ENCODE measurements around the gene TPRG1.

GRCh38 chr3:189304465-189305351, 132.9 kb downstream of the TPRG1 start:
- no peak for TF ChIP-seq POLR2AphosphoS5 (IDR thresholded peaks at IDR 0.05; ENCODE audit: low read depth, low read length)
- TF ChIP-seq POLR2A (IDR thresholded peaks at IDR 0.05; ENCODE audit: low read depth, low read length): no peak
- TF ChIP-seq TAF1 (IDR thresholded peaks at IDR 0.05; ENCODE audit: low read depth, low read length): no peak
- TF ChIP-seq SPI1 (IDR thresholded peaks at IDR 0.05; ENCODE audit: low read depth, low read length): no peak
- no peak for TF ChIP-seq PAX5 (IDR thresholded peaks at IDR 0.05; ENCODE audit: insufficient read depth, low read length, severe bottlenecking)
- no peak for TF ChIP-seq POU2F2 (IDR thresholded peaks at IDR 0.05; ENCODE audit: low read depth, low read length)
